AG04450 (cell line): ENCODE measurements around the gene MMS19. TPM values are rescaled to one million over a fixed set of nuclear protein-coding genes. Genes with fewer than 3 reads are reported as not detected.
"Not testable (repeated sequence)": the region's sequence is repeated elsewhere in the genome, so short reads cannot be mapped to it uniquely, and the experiment has no call there.

Source experiments
- CTCF ChIA-PET: fragments of 300-600, 350-600 bp; formaldehyde crosslinking; extraction: SDS; loops from one replicate; lab custom pipeline; 2022; ENCODE audit warnings: antibody characterized with exemption, inconsistent platforms; lab: Charles Lee
- POLR2A ChIA-PET: fragments of 350-600 bp; formaldehyde crosslinking; extraction: SDS; loops from one replicate; lab custom pipeline; 2021; ENCODE audit warnings: antibody characterized with exemption, inconsistent platforms; lab: Yijun Ruan, JAX
- DNase-seq: peaks from one replicate; pipeline ENCODE4 v3.0.0-alpha.2; 2011; ENCODE audit warnings: low read depth, low spot score
- H3K27ac ChIP-seq: one replicate; pipeline ENCODE4 v1.5.1; 2012; ENCODE audit warnings: low read depth, low read length, control low read depth
- H3K27me3 ChIP-seq: one replicate; pipeline ENCODE4 v1.6.0; 2012; ENCODE audit warnings: low read length; ENCODE audit not compliant: control insufficient read depth, insufficient read depth
- H3K4me3 ChIP-seq: 2 replicates; pipeline ENCODE4 v1.5.1; 2011; ENCODE audit warnings: mild to moderate bottlenecking, low read depth, low read length, control low read depth
- H3K9me3 ChIP-seq: 2 replicates; pipeline ENCODE4 v1.5.1; 2012; ENCODE audit warnings: low read length; ENCODE audit not compliant: control insufficient read depth, insufficient read depth
- CTCF ChIP-seq: IDR thresholded peaks from 2 replicates; pipeline ENCODE4 v1.5.1; 2011; ENCODE audit warnings: low read depth, low read length, control low read depth, inconsistent platforms
- polyA plus RNA-seq: library from polyadenylated mRNA; depleted of rRNA; stranded (reverse); fragments of >200 nt; gene quantifications from 2 replicates; pipeline ENCODE4 v1.2.3, GENCODE V29; 2011

MMS19 gene
- polyA plus RNA-seq, 1 experiment: 71.5 TPM

GRCh38 chr10:97533888-97534287 lies 35.7 kb upstream of the MMS19 start:
- Histone ChIP-seq H3K27ac (no peak overlapping the region), H3K27me3 (no peaks in the 10 kb centered on the region), H3K9me3 (no peaks in the 10 kb centered on the region), H3K4me3 (no peak overlapping the region)
- ChIA-PET POLR2A (no interaction called here), CTCF (interaction anchor here (0.9 to 1.5 kb wide), 8 partner anchors 10 to 79 kb away, joined by 3 to 6 read pairs (median 4); partner anchors contain the start of genes ANKRD2 and UBTD1)
- no peak for TF ChIP-seq CTCF
- DNase-seq: no peak

- DNase-seq: no peak
- ChIA-PET CTCF (interaction anchor here (1.0 to 1.5 kb wide), 3 partner anchors 21 to 80 kb away, joined by 3 to 6 read pairs (median 5); partner anchors contain the start of gene ANKRD2), POLR2A (no interaction called here)
- Histone ChIP-seq H3K9me3 (no peaks in the 10 kb centered on the region), H3K4me3 (no peak overlapping the region), H3K27me3 (no peaks in the 10 kb centered on the region), H3K27ac (no peak overlapping the region)
- no peak for TF ChIP-seq CTCF
Measured at GRCh38 chr10:97532935-97533671, 34.9 kb upstream of the MMS19 start.

- no peaks in the 10 kb centered on the region for H3K9me3 ChIP-seq
- ChIA-PET CTCF (no interaction called here), POLR2A (interaction anchor here (0.6 kb wide), 1 partner anchor 32 kb away, joined by 4 read pairs; no protein-coding TSS in a partner anchor)
- no peak overlapping the region for H3K4me3 ChIP-seq
- no peaks in the 10 kb centered on the region for H3K27me3 ChIP-seq
- DNase-seq: no peak
- H3K27ac ChIP-seq: no peak overlapping the region
- no peak for TF ChIP-seq CTCF
Measured at GRCh38 chr10:97531401-97531986, 33.3 kb upstream of the MMS19 start.

GRCh38 chr10:97529685-97530465 lies 31.7 kb upstream of the MMS19 start:
- POLR2A ChIA-PET: no interaction called here
- Histone ChIP-seq H3K27me3 (no peaks in the 10 kb centered on the region), H3K4me3 (no peak overlapping the region), H3K27ac (no peak overlapping the region), H3K9me3 (no peaks in the 10 kb centered on the region)
- CTCF ChIA-PET: interaction anchor here (1.4 kb wide), 1 partner anchor 24 kb away, joined by 5 read pairs; no protein-coding TSS in a partner anchor
- no peak for DNase-seq
- no peak for TF ChIP-seq CTCF

GRCh38 chr10:97528876-97529275 lies 30.7 kb upstream of the MMS19 start:
- DNase-seq, POLR2A ChIA-PET: not testable (repeated sequence)

More at GRCh38 chr10:97528876-97529275, 30.7 kb upstream of the MMS19 start:
- H3K27me3 ChIP-seq, H3K4me3 ChIP-seq, H3K9me3 ChIP-seq, CTCF ChIA-PET, H3K27ac ChIP-seq: not testable (repeated sequence)
